ENCODE data around the gene KRTAP26-1.

KRTAP26-1 gene

GRCh38 chr21:30271611-30272010, 48.5 kb downstream of the KRTAP26-1 start:
- Histone ChIP-seq H3K4me3 (ENCODE audit: low read length, poor library complexity, severe bottlenecking) (no peak overlapping the region), H3K4me1 (ENCODE audit: insufficient read depth, low read length, poor library complexity, severe bottlenecking) (no peaks in the 10 kb centered on the region), H3F3A (ENCODE audit: low read depth) (no peaks in the 10 kb centered on the region), H3K36me3 (ENCODE audit: insufficient read depth, low read length) (no peaks in the 10 kb centered on the region), H3K4me2 (ENCODE audit: low read depth, low read length, poor library complexity, severe bottlenecking) (no peak overlapping the region), H3K9ac (ENCODE audit: low read depth, low read length, poor library complexity, severe bottlenecking) (no peak overlapping the region), H3K9me3 (ENCODE audit: insufficient read depth, low read depth, low read length) (no peaks in the 10 kb centered on the region), H2AFZ (ENCODE audit: low read length) (no peak overlapping the region), H3K27me3 (ENCODE audit: insufficient read depth, low read length, poor library complexity, severe bottlenecking) (no peaks in the 10 kb centered on the region), H3K79me2 (ENCODE audit: insufficient read depth, low read length) (no peaks in the 10 kb centered on the region), H4K20me1 (ENCODE audit: insufficient read depth, low read length, poor library complexity, severe bottlenecking) (no peaks in the 10 kb centered on the region), H3K9me2 (replicated peaks; ENCODE audit: low read depth, low read length) (no peaks in the 10 kb centered on the region)
- no peak for TF ChIP-seq CTCF (conservative IDR thresholded peaks at IDR 0.05; ENCODE audit: low read length)
- TF ChIP-seq EZH2phosphoT487 (IDR thresholded peaks at IDR 0.05; ENCODE audit: borderline replicate concordance), result no peak

GRCh38 chr21:30271156-30271555, 49.0 kb downstream of the KRTAP26-1 start:
- no peaks in the 10 kb centered on the region for H3K9me3 ChIP-seq (ENCODE audit: insufficient read depth, low read depth, low read length)
- no peaks in the 10 kb centered on the region for H3K79me2 ChIP-seq (ENCODE audit: insufficient read depth, low read length)
- TF ChIP-seq CTCF (conservative IDR thresholded peaks at IDR 0.05; ENCODE audit: low read length) (no peak), EZH2phosphoT487 (IDR thresholded peaks at IDR 0.05; ENCODE audit: borderline replicate concordance) (no peak)

GRCh38 chr21:30269803-30270530, 50.1 kb downstream of the KRTAP26-1 start:
- Histone ChIP-seq H3K36me3 (ENCODE audit: insufficient read depth, low read length) (no peaks in the 10 kb centered on the region), H3K9me3 (ENCODE audit: insufficient read depth, low read depth, low read length) (no peaks in the 10 kb centered on the region), H3K4me3 (ENCODE audit: low read length, poor library complexity, severe bottlenecking) (no peak overlapping the region), H3K4me2 (ENCODE audit: low read depth, low read length, poor library complexity, severe bottlenecking) (no peak overlapping the region), H3K27me3 (ENCODE audit: insufficient read depth, low read length, poor library complexity, severe bottlenecking) (no peaks in the 10 kb centered on the region), H3K4me1 (ENCODE audit: insufficient read depth, low read length, poor library complexity, severe bottlenecking) (no peaks in the 10 kb centered on the region), H3K9ac (ENCODE audit: low read depth, low read length, poor library complexity, severe bottlenecking) (no peak overlapping the region), H2AFZ (ENCODE audit: low read length) (no peak overlapping the region), H3F3A (ENCODE audit: low read depth) (no peaks in the 10 kb centered on the region), H4K20me1 (ENCODE audit: insufficient read depth, low read length, poor library complexity, severe bottlenecking) (no peaks in the 10 kb centered on the region), H3K79me2 (ENCODE audit: insufficient read depth, low read length) (no peaks in the 10 kb centered on the region), H3K9me2 (replicated peaks; ENCODE audit: low read depth, low read length) (no peaks in the 10 kb centered on the region)
- TF ChIP-seq EZH2phosphoT487 (IDR thresholded peaks at IDR 0.05; ENCODE audit: borderline replicate concordance) (no peak), CTCF (conservative IDR thresholded peaks at IDR 0.05; ENCODE audit: low read length) (no peak)

More at GRCh38 chr21:30271156-30271555, 49.0 kb downstream of the KRTAP26-1 start:
- H3K4me3 ChIP-seq (ENCODE audit: low read length, poor library complexity, severe bottlenecking), result no peak overlapping the region
- no peaks in the 10 kb centered on the region for H3K9me2 ChIP-seq (replicated peaks; ENCODE audit: low read depth, low read length)
- H3K4me1 ChIP-seq (ENCODE audit: insufficient read depth, low read length, poor library complexity, severe bottlenecking), result no peaks in the 10 kb centered on the region
- no peak overlapping the region for H2AFZ ChIP-seq (ENCODE audit: low read length)
- H3K36me3 ChIP-seq (ENCODE audit: insufficient read depth, low read length), result no peaks in the 10 kb centered on the region
- H3K9ac ChIP-seq (ENCODE audit: low read depth, low read length, poor library complexity, severe bottlenecking), result no peak overlapping the region
- no peaks in the 10 kb centered on the region for H4K20me1 ChIP-seq (ENCODE audit: insufficient read depth, low read length, poor library complexity, severe bottlenecking)
- H3F3A ChIP-seq (ENCODE audit: low read depth), result no peaks in the 10 kb centered on the region
- no peak overlapping the region for H3K4me2 ChIP-seq (ENCODE audit: low read depth, low read length, poor library complexity, severe bottlenecking)
- H3K27me3 ChIP-seq (ENCODE audit: insufficient read depth, low read length, poor library complexity, severe bottlenecking), result no peaks in the 10 kb centered on the region
